GM10266 (cell line): ENCODE results near the gene CCDC18.
"Not testable (repeated sequence)": the region's sequence is repeated elsewhere in the genome, so short reads cannot be mapped to it uniquely, and the experiment has no call there.

Experiments
- DNase-seq: peaks from one replicate; pipeline ENCODE4 v3.0.0; 2012; ENCODE audit errors: extremely low spot score
- CTCF ChIP-seq: IDR thresholded peaks from 2 replicates; pipeline ENCODE4 v1.5.1; 2012; ENCODE audit warnings: mild to moderate bottlenecking, low read depth; ENCODE audit not compliant: control insufficient read depth, insufficient read depth; ENCODE audit errors: missing control alignments

The CCDC18 gene

GRCh38 chr1:93200086-93200620 lies 19.6 kb downstream of the CCDC18 start:
- no peak for DNase-seq
- no peak for TF ChIP-seq CTCF

GRCh38 chr1:93200714-93201113 lies 20.2 kb downstream of the CCDC18 start:
- no peak for DNase-seq
- no peak for TF ChIP-seq CTCF

GRCh38 chr1:93205892-93206566 lies 25.5 kb downstream of the CCDC18 start:
- DNase-seq: no peak
- no peak for TF ChIP-seq CTCF

GRCh38 chr1:93206567-93206954 lies 26.0 kb downstream of the CCDC18 start:
- TF ChIP-seq CTCF: no peak
- no peak for DNase-seq

GRCh38 chr1:93207211-93207610 lies 26.7 kb downstream of the CCDC18 start:
- DNase-seq: no peak
- no peak for TF ChIP-seq CTCF

GRCh38 chr1:93215322-93215721 lies 34.8 kb downstream of the CCDC18 start:
- TF ChIP-seq CTCF: no peak
- no peak for DNase-seq

- no peak for TF ChIP-seq CTCF
- DNase-seq: peak; percentile 19
These were observed 38.9 kb downstream of the CCDC18 start for GRCh38 chr1:93219443-93219842.

GRCh38 chr1:93220716-93221115 lies 40.2 kb downstream of the CCDC18 start:
- not testable (repeated sequence) for DNase-seq
